ENCODE results near the gene KRT3.

KRT3 gene

DNA sequence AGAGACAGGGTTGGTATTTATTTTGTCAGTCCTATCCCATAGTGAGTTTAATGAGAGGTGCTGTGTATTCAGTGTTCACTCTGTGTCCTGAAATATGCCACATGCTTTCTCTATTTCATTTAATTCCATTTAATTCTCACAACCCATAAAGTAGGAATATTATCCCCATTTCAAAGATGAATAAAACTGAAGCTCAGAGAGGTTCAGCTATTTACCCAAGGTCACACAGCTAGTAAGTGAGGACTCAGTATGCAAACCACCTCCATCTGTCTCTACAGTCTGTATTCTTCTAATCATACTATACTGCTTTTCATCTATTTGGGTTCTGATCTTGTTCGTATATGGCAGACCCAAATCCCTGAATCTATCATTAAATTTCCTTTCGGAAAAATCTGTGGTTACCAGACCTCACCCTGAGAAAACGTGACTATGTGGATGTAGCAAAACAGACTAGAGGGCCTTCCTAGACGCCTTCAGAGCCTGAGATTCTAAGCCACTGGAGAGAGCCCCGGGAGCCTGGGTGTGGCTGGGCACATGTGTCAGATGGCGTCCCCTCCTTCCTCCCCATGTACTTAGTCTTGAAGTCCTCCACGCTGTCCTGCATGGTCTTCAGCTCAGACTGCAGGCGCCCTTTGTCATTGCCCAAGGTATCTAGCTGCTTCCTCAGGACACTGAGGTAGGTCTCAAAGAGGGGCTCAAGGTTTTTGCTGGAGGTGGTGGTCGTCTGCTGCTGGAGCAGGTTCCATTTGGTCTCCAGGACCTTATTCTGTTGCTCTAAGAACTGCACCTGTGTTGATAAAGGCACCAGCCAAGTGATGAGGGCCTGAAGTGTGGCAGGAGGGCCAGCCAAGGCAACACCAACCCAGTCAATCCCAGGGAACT, 15.5 kb upstream of the KRT3 start:
- no peak overlapping the region for H3K27ac ChIP-seq
- TF ChIP-seq, protein P1, sequence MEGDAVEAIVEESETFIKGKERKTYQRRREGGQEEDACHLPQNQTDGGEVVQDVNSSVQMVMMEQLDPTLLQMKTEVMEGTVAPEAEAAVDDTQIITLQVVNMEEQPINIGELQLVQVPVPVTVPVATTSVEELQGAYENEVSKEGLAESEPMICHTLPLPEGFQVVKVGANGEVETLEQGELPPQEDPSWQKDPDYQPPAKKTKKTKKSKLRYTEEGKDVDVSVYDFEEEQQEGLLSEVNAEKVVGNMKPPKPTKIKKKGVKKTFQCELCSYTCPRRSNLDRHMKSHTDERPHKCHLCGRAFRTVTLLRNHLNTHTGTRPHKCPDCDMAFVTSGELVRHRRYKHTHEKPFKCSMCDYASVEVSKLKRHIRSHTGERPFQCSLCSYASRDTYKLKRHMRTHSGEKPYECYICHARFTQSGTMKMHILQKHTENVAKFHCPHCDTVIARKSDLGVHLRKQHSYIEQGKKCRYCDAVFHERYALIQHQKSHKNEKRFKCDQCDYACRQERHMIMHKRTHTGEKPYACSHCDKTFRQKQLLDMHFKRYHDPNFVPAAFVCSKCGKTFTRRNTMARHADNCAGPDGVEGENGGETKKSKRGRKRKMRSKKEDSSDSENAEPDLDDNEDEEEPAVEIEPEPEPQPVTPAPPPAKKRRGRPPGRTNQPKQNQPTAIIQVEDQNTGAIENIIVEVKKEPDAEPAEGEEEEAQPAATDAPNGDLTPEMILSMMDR (conservative IDR thresholded peaks at IDR 0.05): no peak

- no peak overlapping the region for H3K27ac ChIP-seq
- TF ChIP-seq, protein P1 (conservative IDR thresholded peaks at IDR 0.05): no peak
These were observed 14.6 kb upstream of the KRT3 start for GRCh38 chr12:52810554-52810953.

- H3K27ac ChIP-seq: no peak overlapping the region
These were observed 13.2 kb upstream of the KRT3 start for GRCh38 chr12:52809166-52809565.

DNA sequence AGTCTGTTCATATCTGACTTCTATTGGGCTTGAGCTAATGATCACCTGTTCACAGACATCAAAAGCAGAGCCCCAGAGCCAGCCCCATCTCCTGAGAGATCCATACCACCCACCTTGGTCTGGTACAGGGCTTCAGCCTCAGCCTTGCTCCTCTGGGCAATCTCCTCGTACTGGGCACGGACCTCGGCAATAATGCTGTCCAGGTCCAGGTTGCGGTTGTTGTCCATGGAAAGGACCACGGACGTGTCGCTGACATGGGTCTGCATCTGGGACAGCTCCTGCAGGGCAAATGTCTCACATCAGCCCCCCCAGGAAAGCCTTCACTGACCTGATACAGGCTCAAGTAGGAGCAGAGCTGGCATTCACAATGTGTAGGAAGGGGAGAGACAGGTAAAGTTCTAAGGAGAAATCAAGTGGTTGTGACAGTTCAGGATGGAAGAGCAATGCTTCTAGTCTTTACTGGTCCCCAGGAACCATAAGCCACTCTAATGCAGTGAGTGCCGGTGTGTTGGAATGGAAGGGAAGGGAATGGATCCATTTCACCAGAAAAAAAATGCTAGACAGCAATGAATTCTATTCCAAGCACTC, 12.8 kb upstream of the KRT3 start:
- TF ChIP-seq, protein P1 (conservative IDR thresholded peaks at IDR 0.05): no peak

More at GRCh38 chr12:52809166-52809565, 13.2 kb upstream of the KRT3 start:
- TF ChIP-seq, protein P1 (conservative IDR thresholded peaks at IDR 0.05): no peak

GRCh38 chr12:52807544-52808470, 11.9 kb upstream of the KRT3 start:
- H3K27ac ChIP-seq: no peak overlapping the region
- TF ChIP-seq, protein P1 (conservative IDR thresholded peaks at IDR 0.05): no peak

More for the DNA sequence above, 12.8 kb upstream of the KRT3 start:
- no peak overlapping the region for H3K27ac ChIP-seq

DNA sequence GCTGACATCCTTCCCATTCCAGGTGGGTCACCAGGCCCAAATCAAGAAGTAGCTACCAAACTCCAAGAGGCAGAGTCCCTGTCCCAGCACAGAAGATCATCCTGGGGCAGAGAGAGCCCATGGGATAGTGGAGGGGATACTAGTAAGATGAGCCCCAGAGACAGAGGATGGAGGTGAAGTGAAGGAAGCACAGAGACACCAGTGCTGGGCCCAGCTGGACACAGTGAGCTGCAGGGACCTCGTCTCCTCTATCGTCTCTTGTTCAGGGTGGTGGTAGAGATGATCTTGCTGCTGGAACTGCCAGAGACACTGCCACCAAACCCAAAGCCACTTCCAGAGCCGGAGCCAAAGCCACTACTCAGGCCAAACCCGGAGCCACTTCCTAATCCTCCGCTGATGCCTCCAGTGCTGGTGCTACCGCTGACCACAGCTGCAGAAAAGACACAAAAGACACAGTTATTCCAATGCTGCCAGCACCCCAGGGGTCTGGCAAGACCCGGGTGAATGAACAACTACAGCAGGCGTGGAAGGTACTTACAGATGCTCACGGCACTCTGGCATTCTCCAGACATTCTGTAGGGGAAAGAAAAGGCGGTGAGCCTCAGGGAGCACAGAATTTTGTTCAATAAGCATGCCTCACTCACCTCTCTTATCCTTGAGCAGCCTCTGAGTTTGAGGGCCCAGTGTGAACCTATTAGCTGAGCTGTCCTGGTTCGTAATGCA, 11.1 kb upstream of the KRT3 start:
- TF ChIP-seq, protein P1 (conservative IDR thresholded peaks at IDR 0.05): no peak
- H3K27ac ChIP-seq: no peak overlapping the region
